ENCODE data around the gene RNGTT. TPM values are rescaled to one million over a fixed set of nuclear protein-coding genes. Genes with fewer than 3 reads are reported as not detected.

Gene RNGTT
- total RNA-seq, 6 donors from 2014 or later = 8.9 to 22.4 (median 12.5) TPM

- Histone ChIP-seq H3K4me3 (no peak overlapping the region), H3K27me3 (no peaks in the 10 kb centered on the region), H3K9me3 (no peaks in the 10 kb centered on the region), H3K27ac (no peak overlapping the region), H3K36me3 (no peaks in the 10 kb centered on the region), H3K4me1 (no peaks in the 10 kb centered on the region)
- ATAC-seq (ENCODE audit: low FRiP score in 2 of 2) = no peak
- no peak for TF ChIP-seq POLR2A (IDR thresholded peaks at IDR 0.05)
- no peak for TF ChIP-seq CTCF (IDR thresholded peaks at IDR 0.05)
- no peak for TF ChIP-seq EP300 (IDR thresholded peaks at IDR 0.05)
- TF ChIP-seq POLR2AphosphoS5 (IDR thresholded peaks at IDR 0.05) = no peak
- 93 to 100% methylated on average over 3 of the region's 3 CpGs for WGBS, 2 donors
- no peak for DNase-seq
Measured at GRCh38 chr6:88763160-88763559, 200.3 kb downstream of the RNGTT start.

- Histone ChIP-seq H3K4me3 (no peak overlapping the region), H3K27ac (no peak overlapping the region), H3K27me3 (no peaks in the 10 kb centered on the region), H3K36me3 (no peaks in the 10 kb centered on the region), H3K4me1 (no peaks in the 10 kb centered on the region), H3K9me3 (no peaks in the 10 kb centered on the region)
- no peak for TF ChIP-seq EP300 (IDR thresholded peaks at IDR 0.05)
- TF ChIP-seq POLR2AphosphoS5 (IDR thresholded peaks at IDR 0.05) = no peak
- no peak for TF ChIP-seq POLR2A (IDR thresholded peaks at IDR 0.05)
- no peak for TF ChIP-seq CTCF (IDR thresholded peaks at IDR 0.05)
- no peak for DNase-seq
- ATAC-seq (ENCODE audit: low FRiP score in 2 of 2) = no peak
- 88 to 96% methylated on average over 9 of the region's 9 CpGs for WGBS, 2 donors
Measured at GRCh38 chr6:88761237-88762031, 202.0 kb downstream of the RNGTT start.

GRCh38 chr6:88760091-88760490 lies 203.3 kb downstream of the RNGTT start:
- DNase-seq (no peak), ATAC-seq (ENCODE audit: low FRiP score in 2 of 2) (no peak)
- TF ChIP-seq POLR2AphosphoS5 (IDR thresholded peaks at IDR 0.05) = no peak
- no peak for TF ChIP-seq POLR2A (IDR thresholded peaks at IDR 0.05)
- TF ChIP-seq EP300 (IDR thresholded peaks at IDR 0.05) = no peak
- no peak for TF ChIP-seq CTCF (IDR thresholded peaks at IDR 0.05)
- Histone ChIP-seq H3K36me3 (no peaks in the 10 kb centered on the region), H3K4me1 (no peaks in the 10 kb centered on the region), H3K27ac (no peak overlapping the region), H3K9me3 (no peaks in the 10 kb centered on the region), H3K27me3 (no peaks in the 10 kb centered on the region), H3K4me3 (no peak overlapping the region)
- WGBS, 2 donors = 82 to 90% methylated on average over 2 of the region's 2 CpGs

GRCh38 chr6:88750936-88751335 lies 212.5 kb downstream of the RNGTT start:
- DNase-seq (no peak), ATAC-seq (ENCODE audit: low FRiP score in 2 of 2) (no peak)
- H3K36me3 ChIP-seq = no peaks in the 10 kb centered on the region
- no peak for TF ChIP-seq CTCF (IDR thresholded peaks at IDR 0.05)
- TF ChIP-seq POLR2A (IDR thresholded peaks at IDR 0.05) = no peak
- no peak for TF ChIP-seq POLR2AphosphoS5 (IDR thresholded peaks at IDR 0.05)
- no peak for TF ChIP-seq EP300 (IDR thresholded peaks at IDR 0.05)
- H3K4me3 ChIP-seq = no peak overlapping the region
- H3K27me3 ChIP-seq = no peaks in the 10 kb centered on the region
- H3K27ac ChIP-seq = no peak overlapping the region
- H3K9me3 ChIP-seq = no peaks in the 10 kb centered on the region
- WGBS, 2 donors = 94 to 96% methylated on average over 2 of the region's 2 CpGs
- H3K4me1 ChIP-seq = no peaks in the 10 kb centered on the region

- 88 to 100% methylated on average over 1 of the region's 1 CpG for WGBS, 2 donors
Measured at GRCh38 chr6:88749849-88750248, 213.6 kb downstream of the RNGTT start.

More at GRCh38 chr6:88749849-88750248, 213.6 kb downstream of the RNGTT start:
- Histone ChIP-seq H3K9me3 (no peaks in the 10 kb centered on the region), H3K36me3 (no peaks in the 10 kb centered on the region), H3K4me1 (no peaks in the 10 kb centered on the region), H3K27ac (no peak overlapping the region), H3K27me3 (no peaks in the 10 kb centered on the region), H3K4me3 (no peak overlapping the region)
- ATAC-seq (ENCODE audit: low FRiP score in 2 of 2) (no peak), DNase-seq (no peak)
- no peak for TF ChIP-seq POLR2AphosphoS5 (IDR thresholded peaks at IDR 0.05)
- no peak for TF ChIP-seq CTCF (IDR thresholded peaks at IDR 0.05)
- TF ChIP-seq POLR2A (IDR thresholded peaks at IDR 0.05) = no peak
- TF ChIP-seq EP300 (IDR thresholded peaks at IDR 0.05) = no peak

Data from upper lobe of left lung (tissue), 6 donors.